HG03558 (cell line): ENCODE data around the gene RADX.
"Not testable (repeated sequence)": the region's sequence is repeated elsewhere in the genome, so short reads cannot be mapped to it uniquely, and the experiment has no call there.

ENCODE experiments used
- ATAC-seq: cut with Tn5 transposase; IDR thresholded peaks from one replicate; pipeline ENCODE4 v1.9.1; 2021; ENCODE audit warnings: moderate number of reproducible peaks; ENCODE audit not compliant: unreplicated experiment; ENCODE audit errors: extremely low read depth

Gene RADX, protein sequence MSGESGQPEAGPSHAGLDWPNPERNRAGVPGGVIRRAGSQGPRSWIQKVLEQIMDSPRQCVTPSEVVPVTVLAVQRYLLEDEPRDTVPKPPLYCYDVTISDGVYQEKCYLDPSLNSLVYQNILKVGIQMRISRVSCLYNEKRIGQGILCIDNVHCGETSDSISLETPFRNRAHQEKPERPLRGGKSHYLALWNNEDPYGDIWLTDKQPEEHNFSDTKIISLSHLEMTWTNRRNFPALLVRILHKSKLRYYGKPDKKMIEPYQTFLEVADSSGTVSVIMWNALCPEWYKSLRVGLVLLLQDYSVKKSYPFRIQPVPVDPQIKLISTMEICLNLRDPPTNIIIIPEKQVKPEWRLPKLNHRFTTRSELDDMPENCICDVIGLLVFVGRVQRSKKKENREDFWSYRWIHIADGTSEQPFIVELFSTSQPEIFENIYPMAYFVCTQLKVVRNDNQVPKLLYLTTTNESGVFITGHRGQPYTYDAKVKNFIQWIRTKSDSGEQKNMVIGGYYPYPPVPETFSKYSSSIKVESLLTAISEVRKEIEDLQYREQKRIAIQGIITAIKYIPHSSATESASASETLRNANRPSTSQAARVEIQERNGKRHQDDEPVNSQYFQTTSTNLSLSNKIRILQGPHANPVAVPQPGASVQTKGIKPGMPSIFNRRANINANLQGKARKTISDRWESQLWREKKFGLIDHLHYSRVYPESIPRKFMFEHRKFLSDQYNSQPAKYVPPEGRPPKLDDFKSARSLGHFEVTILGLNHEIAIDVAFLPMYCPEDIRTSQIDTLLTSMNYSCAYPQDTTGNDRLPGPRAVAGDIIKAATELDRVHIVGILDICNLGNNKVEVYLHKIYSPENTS

DNA sequence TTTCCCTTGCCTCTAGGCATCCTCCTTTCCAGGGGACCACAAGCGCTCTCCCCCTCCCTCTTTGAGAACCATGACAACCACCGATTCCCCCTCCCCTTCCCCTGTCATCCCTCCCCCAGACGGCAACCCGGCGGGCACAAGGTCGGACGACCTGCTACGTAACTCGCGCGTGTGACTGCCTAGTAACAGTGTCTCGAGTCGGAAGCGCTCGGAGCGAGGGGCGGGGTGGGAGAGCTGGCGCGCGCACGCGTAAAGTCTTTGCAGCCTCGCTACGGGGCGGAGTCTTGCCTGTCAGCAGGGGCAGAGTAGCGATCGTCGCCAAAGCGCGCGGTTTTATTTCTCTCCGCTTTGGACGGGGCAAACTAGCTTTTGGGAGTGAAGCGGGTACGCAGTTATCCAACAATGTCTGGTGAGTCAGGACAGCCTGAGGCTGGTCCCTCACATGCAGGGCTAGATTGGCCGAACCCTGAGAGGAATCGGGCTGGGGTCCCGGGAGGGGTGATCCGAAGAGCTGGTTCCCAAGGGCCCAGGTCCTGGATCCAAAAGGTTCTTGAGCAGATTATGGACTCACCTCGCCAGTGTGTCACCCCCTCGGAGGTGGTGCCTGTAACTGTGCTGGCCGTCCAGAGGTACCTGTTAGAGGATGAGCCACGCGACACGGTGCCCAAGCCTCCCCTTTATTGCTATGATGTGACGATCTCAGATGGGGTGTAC lies at the start of gene RADX:
Gene RADX, plus strand, starts transcription at position 300 of the 714 bp plus-strand sequence. Its CDS starts 103 bp downstream, at position 403.
- ATAC-seq = peak; percentile 96

DNA sequence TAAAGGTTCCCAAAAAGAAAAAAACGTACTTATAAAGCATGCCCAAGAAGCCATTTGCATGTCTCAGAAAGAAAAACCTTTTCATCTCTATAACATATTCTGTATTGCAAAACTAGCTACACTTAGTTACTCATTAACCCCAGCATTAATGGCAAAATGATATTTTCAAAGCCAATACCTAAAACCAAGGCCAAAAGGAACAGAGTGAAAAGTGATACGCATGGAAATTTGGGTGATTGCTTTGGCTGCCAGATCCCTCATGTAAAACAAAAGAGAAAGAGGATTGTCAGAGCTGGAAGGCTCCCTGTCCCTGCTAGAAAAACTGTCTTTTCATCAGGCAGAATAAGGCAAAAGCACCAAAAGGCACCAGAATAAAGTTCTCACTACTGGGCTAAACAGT lies 46.8 kb upstream of the RADX start:
- no peak for ATAC-seq

DNA sequence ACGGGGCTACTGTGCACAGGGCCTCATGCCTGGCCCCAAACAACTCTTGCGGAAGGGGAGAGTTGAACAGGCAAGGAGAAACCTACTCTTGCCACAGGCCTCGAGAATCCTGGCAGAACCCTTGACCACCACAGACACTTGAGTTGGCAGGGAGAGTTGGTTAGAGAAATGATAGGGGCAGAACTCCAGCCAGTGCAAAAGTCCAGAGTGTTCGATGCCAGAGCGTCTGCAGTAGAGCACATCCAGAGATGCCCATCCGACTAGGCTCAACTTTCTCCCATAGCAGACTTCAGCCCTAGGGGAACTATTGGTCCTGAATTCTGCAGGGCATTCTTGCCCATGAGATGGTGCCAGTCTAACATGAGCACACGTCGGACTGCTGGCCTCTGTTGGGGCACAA lies 45.4 kb upstream of the RADX start:
- ATAC-seq = no peak

DNA sequence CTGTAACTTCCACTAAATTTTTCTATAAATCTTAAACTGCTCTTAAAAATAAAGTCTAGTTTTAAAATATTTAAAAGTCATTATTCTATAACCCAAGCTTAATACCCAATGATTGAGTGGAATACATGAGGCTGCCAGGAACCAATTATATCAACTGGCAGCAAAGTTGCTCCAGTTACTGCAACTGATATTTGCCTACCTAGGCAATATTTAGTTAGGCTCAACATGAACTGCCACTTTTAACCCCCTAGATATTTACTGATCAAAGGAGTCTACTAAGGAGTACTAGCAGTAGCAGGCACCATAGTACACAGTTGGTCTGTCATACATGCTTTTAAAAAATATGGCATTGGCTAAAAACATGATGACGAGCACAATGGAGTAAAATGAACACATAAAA lies 29.9 kb upstream of the RADX start:
- no peak for ATAC-seq

DNA sequence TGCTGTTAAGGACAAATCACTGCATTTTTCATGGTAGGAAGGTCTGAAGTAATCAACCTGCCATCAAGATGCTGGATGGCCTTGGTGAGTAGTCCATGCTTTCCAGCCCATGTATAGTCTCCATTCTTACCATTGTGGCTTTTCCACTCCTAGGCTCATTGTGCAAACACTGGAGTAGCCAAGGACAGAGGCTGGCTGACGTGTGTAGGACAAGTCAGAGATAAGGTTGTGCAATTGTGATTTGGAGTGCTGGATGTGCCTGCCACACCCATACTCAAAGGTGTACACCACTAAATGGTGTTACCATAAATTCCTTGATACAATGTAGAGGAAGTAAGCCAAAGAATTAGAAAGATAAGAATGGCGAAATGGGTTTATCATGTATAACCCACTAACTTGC lies 26.3 kb upstream of the RADX start:
- no peak for ATAC-seq

DNA sequence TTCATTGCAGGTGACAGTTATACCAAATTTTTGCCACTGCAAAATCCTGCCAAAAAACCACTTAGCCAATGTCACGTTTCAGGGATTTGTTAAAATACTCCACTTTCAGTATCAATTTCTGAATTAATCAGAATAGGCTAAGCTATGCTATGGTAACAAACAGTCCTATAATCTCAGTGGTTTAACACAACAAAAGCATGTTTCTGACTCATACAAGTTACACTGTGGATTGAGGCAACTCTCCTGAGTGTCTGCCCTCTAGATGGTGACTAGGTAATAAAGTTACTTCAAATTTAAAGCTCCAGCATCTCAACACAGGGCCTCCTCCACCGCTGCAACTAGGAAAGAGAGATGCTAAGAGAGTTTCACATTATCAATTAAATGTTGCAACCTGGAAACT lies 23.0 kb upstream of the RADX start:
- no peak for ATAC-seq

DNA sequence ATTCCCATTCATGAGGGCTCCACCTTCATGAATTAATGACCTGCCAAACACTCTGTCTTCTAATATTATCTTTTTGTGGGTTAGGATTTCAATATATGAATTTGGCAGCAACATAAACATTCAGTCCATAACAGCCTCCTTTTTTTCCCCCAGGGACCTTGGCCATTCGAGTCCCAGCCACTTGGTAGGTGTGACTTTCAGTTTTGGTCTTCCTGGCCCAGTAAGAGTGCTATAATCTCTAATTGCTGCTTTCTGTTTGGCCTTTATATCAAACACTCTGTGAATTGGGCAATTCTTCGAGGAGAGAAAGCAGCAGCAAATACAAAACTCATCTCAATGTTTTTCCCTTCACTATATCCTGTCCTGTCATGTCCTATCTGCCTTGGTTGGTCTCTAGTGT lies 12.4 kb upstream of the RADX start:
- no peak for ATAC-seq

DNA sequence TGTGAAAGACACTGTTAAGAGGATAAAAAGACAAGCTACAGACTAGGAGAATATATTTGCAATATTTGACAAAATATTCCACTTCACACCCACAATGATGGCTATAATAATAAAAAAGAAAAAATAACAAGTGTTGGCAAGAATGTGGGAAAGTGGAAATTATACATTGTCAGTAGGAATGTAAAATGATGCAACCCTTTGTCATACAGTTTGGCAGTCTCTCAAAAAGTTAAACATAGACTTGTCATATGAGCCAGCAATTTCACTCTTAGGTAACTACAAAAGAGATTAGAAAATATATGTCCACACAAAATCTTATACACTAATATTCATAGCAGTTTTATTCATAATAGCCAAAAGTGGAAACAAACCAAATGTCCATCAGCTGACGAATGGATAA lies 5.2 kb upstream of the RADX start:
- no peak for ATAC-seq

DNA sequence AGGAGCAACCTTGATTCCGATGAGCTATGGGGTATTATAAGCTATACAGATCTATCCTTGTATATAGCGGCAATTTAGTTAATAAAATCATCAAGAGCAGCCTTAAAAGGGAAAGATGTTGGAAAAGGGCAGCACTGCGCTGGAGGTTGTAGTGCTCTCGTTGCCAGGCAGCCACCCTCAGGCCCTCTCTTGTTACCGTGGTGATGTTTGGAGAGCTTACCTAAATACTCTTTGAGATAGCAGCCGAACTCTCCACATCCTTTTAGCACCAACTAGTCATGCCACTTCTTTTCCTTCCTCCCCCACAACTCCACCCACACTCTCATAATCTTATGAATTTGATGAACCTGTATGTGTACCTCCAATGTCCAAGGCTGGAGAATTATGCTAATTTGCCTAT lies 3.8 kb upstream of the RADX start:
- ATAC-seq = no peak

DNA sequence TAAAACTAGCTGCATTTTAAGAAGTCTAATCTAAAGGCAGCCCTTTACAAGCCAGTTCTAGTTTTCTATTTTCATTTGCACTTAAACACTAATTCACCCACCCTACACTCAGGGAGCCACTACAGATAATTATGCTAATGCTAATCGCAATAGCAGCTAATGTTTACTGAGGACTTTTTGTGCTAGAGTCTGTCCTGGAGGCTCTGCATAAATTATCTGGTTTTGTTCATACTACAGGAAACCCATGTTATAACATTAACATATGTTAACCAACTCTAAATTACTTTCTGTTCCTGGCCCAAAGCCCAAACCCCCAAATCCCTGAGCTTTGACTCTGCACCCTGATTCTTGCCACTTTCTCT lies 480 bp upstream of the RADX start:
- ATAC-seq = no peak

DNA sequence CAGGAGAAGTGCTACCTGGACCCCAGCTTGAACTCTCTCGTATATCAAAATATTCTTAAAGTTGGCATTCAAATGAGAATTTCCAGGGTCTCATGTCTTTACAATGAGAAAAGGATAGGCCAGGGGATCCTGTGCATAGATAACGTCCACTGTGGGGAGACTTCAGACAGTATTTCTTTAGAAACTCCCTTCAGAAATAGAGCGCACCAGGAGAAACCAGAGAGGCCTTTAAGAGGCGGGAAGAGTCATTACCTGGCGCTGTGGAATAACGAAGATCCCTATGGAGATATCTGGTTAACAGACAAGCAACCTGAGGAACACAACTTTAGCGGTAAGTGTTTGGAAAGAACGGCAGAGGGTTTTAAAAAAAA lies 600 bp downstream of the RADX start:
- ATAC-seq = no peak

DNA sequence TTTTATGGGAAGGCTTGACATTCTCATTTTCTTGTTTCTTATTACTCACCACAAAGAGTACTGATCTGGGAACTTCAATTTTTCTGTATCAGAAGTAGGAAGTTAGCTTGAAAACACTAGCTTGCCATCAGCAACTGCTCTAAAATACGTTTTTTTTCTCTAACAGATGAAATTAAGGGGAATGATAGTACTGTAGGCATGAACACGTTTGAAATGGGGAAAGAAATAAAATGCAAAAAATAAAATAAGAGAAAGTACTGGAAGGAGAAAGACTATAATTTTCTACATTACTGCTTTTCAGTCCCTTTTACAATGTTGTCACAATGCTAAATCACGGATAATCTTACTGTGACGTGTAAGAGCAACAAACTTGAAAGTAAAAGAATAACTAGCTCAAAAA lies 1.5 kb downstream of the RADX start:
- no peak for ATAC-seq

DNA sequence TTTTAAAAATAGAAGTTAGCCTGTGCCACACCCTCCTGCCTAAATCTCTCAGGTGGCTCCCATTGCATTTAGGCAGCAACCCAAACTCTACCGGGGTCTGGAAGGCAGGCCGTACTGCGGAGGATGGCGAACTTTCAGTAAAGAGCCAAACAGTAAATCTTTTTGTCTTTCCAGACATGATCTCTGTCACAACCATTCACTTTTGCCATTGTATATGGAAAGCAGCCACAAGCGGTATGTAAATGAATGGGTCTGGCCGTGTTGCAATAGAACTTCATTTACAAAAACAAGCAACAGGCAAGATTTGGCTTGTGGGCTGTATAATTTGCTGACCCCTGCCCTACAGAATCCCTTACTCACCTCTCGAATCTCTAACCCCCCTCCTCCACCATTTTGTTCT lies 3.3 kb downstream of the RADX start:
- ATAC-seq = no peak

DNA sequence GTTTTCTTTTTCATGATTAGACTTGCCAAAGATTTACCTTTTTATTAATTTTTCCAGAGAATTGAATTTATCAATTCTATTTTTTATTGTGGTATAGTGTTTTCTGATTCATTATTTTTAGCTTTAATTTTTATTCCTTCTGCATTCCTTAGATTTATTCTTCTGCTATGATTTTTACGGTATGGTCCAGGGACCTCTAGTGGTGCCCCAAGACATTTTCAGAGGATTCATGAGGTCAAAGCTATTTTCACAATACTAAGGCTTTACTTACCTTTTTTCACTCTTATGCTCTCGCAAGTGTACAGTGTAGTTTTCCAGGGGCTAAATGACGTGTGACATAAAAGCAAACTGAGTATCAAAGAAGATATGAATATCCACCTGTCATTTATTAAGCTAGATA lies 8.0 kb downstream of the RADX start:
- no peak for ATAC-seq

DNA sequence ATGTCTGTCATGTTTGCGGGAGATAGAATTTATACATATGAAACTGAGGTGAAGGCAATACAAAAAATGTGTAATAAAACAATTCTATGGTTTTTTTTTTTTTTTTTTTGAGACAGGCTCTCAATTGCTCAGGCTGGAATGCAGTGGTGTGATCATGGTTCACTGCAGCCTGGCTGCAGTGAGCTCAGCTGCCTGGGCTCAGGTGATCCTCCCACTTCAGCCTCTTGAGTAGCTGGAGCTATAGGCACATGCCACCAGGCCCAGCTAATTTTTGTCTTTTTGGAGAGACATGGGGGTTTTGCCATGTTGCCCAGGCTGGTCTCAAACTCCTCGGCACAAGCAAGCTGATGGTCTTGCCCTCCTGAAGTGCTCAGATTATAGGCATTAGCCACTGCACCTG lies 10.1 kb downstream of the RADX start:
- ATAC-seq = no peak

DNA sequence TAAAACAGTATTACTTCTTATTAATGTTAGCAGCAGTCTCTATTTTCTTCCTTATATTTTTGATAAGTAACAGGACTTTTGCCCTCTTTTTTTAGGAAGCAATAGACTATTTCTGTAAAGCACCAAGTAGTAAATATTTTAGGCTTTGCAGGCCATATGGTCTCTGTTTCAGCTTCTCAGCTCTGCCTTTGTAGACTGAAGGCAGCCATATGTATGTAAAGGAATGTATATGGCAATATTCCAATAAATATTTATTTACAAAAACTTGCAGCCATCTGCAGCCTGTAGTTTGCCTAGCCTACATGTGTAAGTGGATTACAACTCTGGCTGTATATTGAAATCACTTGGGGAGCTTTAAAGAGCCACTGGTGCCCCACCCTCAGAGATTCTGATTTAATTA lies 15.0 kb downstream of the RADX start:
- ATAC-seq = no peak

DNA sequence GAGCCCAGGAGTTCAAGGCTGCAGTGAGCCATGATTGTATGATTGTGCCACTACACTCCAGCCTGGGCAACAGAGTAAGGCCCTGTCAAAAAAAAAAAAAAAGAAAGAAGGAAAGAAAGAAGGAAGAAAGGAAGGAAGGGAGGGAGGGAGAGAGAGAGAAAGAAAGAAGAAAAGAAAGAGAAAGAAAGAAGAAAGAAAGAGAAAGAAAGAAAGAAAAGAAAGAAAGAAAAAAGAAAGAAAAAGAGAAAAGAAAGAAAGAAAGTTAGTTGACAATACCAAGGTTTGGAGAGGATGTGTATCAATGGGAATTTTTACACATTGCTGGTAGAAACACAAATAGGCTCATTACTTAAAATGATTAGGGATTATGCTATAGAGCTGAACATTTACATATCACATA lies 19.8 kb downstream of the RADX start:
- ATAC-seq = no peak

DNA sequence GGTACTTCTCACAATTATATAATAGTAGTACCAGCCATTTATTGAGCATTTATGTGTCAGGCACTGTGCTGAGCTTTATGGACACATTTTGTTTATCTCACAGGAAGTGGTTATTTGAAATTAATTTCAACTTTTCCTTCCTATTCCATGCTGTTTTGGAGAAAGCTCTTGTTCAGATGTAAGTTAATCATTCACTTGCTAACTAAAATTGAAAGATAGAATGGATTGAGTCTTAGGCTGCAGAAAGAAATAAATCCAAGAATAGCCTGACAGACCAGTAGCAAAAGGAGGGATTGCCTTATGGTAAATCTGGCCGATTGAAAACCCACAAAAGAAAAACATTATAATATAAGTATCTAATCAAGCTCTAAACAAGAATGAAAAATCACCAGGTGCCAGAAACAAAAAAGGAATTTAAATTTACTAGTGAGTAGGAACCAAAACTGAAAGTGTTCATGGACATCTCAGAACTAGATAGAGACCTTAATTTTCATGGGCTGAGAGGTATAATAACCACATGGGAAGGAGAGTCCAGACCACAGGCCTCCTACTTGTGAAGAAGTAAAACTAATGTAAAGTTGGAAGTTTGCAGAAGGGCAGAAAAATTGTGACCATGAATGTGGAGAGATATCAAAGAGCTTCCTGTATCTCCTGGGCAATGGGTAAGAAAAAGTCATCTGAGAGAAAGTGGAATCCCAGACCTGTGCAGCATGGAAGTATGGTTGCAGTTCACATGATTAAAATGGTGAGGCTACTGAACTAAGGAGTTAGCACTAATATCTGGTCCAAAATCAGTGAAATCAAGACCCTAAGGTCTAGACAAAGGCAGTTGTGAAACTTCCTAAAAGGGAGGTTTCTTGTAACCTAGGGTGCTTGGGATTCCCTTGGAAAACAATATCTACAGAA lies 38.0 kb downstream of the RADX start:
- ATAC-seq = peak; percentile 88

DNA sequence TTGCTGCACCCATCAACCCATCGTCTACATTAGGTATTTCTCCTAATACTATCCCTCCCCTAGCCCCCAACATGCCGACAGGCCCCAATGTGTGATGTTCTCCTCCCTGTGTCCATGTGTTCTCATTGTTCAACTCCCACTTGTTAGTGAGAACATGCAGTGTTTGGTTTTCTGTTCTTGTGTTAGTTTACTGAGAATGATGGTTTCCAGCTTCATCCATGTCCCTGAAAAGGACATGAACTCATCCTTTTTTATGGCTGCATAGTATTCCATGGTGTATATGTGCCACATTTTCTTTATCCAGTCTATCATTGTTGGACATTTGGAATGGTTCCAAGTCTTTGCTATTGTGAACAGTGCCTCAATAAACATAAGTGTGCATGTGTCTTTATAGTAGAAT lies 41.8 kb downstream of the RADX start:
- not testable (repeated sequence) for ATAC-seq

DNA sequence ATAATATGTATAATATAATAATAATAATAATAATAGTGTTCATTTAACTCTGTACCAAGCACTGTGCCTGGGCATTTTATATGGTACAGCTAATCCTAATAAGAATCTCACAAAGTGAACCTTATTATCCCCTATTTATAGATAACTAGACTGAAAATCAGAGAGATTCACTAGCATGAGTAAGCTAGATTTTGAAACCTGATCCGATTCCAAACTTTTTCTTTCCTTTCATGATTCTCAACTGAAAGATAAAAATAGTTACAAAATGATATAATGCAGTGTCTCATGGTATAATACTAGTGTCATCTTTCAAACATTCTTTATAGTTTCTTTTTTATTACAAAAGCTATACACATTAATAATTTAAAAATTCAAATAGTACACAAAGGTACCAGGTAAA lies 58.9 kb downstream of the RADX start:
- no peak for ATAC-seq
